ENCODE measurements around the gene TUBA1C.

DNA sequence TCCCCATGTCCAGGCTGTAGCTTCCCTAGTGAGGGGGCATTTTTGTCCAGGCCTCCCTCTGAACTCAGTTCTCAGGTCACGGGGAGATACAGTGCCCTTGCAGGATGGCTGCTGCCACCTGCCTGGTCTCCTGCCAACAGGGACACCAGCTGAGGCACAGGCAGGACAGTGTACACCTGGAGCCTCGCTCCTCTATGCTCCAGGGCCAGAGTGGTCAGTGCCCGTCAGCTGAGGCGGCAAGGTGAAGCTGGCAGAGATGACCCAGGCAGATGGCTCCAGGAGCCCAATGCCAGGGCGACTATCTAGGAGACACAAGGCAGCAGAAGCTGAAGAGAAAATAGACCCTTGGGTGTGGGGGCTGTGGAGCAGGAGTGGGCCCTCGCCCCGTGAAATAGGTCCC lies 12.6 kb downstream of the TUBA1C start:
- TF ChIP-seq CTCF (IDR thresholded peaks at IDR 0.05) (no peak), POLR2AphosphoS5 (IDR thresholded peaks at IDR 0.05; ENCODE audit: insufficient read depth in 1 of 2, low read depth in 1 of 2) (no peak)
